ENCODE measurements around the gene STOM.

DNA sequence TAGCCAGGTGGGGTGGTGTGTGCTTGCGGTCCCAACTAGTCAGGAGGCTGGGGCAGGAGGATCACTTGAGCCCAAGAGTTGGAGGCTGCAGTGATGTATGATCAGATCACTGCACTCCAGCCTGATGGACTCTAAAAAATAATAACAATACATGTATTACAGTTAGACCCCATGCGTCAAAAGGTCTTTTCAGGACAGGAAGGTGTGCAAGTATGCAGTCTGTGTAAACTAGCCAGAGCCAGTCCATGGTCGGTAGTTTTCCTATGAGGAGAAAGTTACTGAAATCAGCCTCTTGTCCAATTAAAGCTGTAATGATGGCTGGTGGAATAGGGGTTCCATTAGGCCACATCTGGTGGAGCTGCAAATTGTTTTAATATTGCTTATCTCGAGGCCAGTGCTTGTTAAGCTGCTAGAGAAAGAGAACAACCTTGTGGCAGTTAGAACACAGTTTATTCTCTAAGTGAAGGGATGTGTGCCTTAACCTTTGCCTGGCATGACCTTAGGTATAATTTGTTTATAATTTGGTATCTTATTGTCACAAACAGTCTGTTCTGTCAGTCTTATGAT, 1.5 kb upstream of the STOM start:
- TF ChIP-seq, protein P1, sequence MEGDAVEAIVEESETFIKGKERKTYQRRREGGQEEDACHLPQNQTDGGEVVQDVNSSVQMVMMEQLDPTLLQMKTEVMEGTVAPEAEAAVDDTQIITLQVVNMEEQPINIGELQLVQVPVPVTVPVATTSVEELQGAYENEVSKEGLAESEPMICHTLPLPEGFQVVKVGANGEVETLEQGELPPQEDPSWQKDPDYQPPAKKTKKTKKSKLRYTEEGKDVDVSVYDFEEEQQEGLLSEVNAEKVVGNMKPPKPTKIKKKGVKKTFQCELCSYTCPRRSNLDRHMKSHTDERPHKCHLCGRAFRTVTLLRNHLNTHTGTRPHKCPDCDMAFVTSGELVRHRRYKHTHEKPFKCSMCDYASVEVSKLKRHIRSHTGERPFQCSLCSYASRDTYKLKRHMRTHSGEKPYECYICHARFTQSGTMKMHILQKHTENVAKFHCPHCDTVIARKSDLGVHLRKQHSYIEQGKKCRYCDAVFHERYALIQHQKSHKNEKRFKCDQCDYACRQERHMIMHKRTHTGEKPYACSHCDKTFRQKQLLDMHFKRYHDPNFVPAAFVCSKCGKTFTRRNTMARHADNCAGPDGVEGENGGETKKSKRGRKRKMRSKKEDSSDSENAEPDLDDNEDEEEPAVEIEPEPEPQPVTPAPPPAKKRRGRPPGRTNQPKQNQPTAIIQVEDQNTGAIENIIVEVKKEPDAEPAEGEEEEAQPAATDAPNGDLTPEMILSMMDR (IDR thresholded peaks at IDR 0.05), result no peak
- TF ChIP-seq EZH2 (IDR thresholded peaks at IDR 0.05; ENCODE audit: borderline replicate concordance, insufficient read depth, low read depth, low read length, poor library complexity, severe bottlenecking), result no peak

Data from B cell (primary cell).